Glutamatergic neuron (in vitro differentiated cells): ENCODE data around the gene MSI2. TPM values are rescaled to one million over a fixed set of nuclear protein-coding genes. Genes with fewer than 3 reads are reported as not detected.

Experiments used
- DNase-seq: peaks from one replicate; pipeline ENCODE4 v3.0.0; 2022
- H3K27ac Mint-ChIP-seq: one replicate; pipeline ENCODE4 v1.8.0; 2020; ENCODE audit warnings: mild to moderate bottlenecking, mixed read lengths, inconsistent platforms; ENCODE audit not compliant: unreplicated experiment
- H3K27me3 Mint-ChIP-seq: one replicate; pipeline ENCODE4 v1.8.0; 2020; ENCODE audit warnings: mild to moderate bottlenecking, moderate library complexity, mixed read lengths, inconsistent platforms; ENCODE audit not compliant: unreplicated experiment
- H3K36me3 Mint-ChIP-seq: one replicate; pipeline ENCODE4 v1.8.0; 2020; ENCODE audit warnings: mild to moderate bottlenecking, mixed read lengths, inconsistent platforms; ENCODE audit not compliant: unreplicated experiment
- H3K4me1 Mint-ChIP-seq: one replicate; pipeline ENCODE4 v1.8.0; 2020; ENCODE audit warnings: mild to moderate bottlenecking, low read depth, mixed read lengths, inconsistent platforms; ENCODE audit not compliant: unreplicated experiment
- H3K4me3 Mint-ChIP-seq: one replicate; pipeline ENCODE4 v1.8.0; 2020; ENCODE audit warnings: mild to moderate bottlenecking, mixed read lengths, inconsistent platforms; ENCODE audit not compliant: unreplicated experiment
- H3K9me3 Mint-ChIP-seq: one replicate; pipeline ENCODE4 v1.8.0; 2020; ENCODE audit warnings: mild to moderate bottlenecking, moderate library complexity, mixed read lengths, inconsistent platforms; ENCODE audit not compliant: unreplicated experiment
- total RNA-seq: library from RNA; stranded (reverse); fragmentation: NEBNext Ultra II Directional; extraction: Animal tissue kit (Norgen Biotek cat#: 25700); gene quantifications from one replicate; pipeline ENCODE4 v1.2.1, GENCODE V29; 2021; ENCODE audit not compliant: unreplicated experiment
- TF ChIP-seq, protein P1 (sequence below): fragments of 200-600 bp; sonication (generic); IDR thresholded peaks from one replicate; pipeline ENCODE4 v1.5.0; 2021; ENCODE audit not compliant: partially characterized antibody, unreplicated experiment

Gene MSI2
- total RNA-seq, 1 donor from 2014 or later, result 141 TPM

DNA sequence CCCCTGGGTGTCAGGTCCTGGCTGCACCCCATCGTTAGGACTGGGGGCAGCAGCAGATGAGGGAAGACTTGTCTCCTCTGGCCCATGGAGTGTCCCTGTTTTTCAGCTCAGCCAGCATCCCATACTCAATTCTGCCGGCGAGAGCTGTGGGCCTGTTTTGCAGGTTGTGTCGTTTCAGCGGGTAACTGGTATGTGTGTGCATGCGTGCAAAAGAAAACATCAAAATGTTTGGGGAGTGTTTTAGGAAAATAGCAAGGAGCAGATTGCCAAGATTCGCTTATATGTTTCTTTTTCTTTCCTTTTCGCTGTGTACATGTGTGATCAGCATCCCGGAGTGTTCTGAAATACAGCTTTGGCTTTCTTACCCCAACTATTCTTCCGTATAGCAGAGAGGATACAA, 34.7 kb downstream of the MSI2 start:
- Mint-ChIP-seq H3K27ac (no peak overlapping the region), H3K4me3 (no peak overlapping the region), H3K36me3 (no peaks in the 10 kb centered on the region), H3K4me1 (peaks cover 61% of the 10 kb centered on the region), H3K27me3 (peaks cover 7% of the 10 kb centered on the region), H3K9me3 (peaks cover 8% of the 10 kb centered on the region)
- TF ChIP-seq, protein P1, sequence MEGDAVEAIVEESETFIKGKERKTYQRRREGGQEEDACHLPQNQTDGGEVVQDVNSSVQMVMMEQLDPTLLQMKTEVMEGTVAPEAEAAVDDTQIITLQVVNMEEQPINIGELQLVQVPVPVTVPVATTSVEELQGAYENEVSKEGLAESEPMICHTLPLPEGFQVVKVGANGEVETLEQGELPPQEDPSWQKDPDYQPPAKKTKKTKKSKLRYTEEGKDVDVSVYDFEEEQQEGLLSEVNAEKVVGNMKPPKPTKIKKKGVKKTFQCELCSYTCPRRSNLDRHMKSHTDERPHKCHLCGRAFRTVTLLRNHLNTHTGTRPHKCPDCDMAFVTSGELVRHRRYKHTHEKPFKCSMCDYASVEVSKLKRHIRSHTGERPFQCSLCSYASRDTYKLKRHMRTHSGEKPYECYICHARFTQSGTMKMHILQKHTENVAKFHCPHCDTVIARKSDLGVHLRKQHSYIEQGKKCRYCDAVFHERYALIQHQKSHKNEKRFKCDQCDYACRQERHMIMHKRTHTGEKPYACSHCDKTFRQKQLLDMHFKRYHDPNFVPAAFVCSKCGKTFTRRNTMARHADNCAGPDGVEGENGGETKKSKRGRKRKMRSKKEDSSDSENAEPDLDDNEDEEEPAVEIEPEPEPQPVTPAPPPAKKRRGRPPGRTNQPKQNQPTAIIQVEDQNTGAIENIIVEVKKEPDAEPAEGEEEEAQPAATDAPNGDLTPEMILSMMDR, result no peak
- no peak for DNase-seq

DNA sequence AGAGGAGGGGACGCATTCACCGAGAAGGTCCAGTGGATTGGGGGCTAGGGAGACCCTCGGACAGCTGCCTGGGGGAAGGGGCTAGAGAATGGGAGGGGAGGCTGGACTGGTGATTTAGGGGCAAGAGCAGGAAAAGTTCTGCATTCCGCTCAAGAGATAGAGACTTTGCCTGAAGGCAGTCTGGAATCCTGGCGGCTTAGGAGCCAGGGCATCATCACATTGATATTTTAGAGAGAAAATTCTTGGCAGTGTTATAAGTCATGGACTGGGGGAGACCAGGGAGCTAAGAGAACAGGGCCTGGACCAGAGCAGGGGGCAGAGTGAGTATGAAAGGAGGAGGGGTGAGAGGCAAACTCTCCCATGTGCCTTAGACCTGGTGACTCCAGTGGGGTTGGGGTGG, 35.8 kb downstream of the MSI2 start:
- peaks cover 56% of the 10 kb centered on the region for H3K4me1 Mint-ChIP-seq
- H3K27me3 Mint-ChIP-seq, result peaks cover 7% of the 10 kb centered on the region
- H3K27ac Mint-ChIP-seq, result no peak overlapping the region
- no peaks in the 10 kb centered on the region for H3K36me3 Mint-ChIP-seq
- TF ChIP-seq, protein P1, result no peak
- no peak overlapping the region for H3K4me3 Mint-ChIP-seq
- DNase-seq, result no peak
- peaks cover 6% of the 10 kb centered on the region for H3K9me3 Mint-ChIP-seq

DNA sequence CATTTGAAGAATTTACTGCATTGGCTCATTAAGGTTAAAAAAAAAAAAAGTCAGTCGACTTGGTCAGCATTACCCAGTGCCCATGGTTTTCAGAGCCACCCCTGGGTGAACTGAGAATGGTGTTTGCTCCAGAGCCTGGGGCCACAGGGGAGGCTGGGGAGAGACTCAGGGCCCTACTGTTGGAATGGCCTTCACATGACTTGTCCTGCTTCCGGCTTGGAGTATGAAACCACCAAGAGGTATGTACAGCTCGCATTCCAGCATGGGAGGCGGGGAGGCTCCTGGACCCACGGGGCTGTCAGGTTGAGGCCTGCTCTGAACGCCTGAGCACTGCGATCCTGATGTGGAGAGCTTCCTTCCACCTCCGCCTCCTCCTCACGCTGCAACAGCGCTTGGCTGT, 36.8 kb downstream of the MSI2 start:
- peaks cover 7% of the 10 kb centered on the region for H3K27me3 Mint-ChIP-seq
- peaks cover 8% of the 10 kb centered on the region for H3K36me3 Mint-ChIP-seq
- H3K4me3 Mint-ChIP-seq, result no peak overlapping the region
- DNase-seq, result no peak
- TF ChIP-seq, protein P1, result no peak
- H3K9me3 Mint-ChIP-seq, result peaks cover 6% of the 10 kb centered on the region
- H3K4me1 Mint-ChIP-seq, result peaks cover 46% of the 10 kb centered on the region
- H3K27ac Mint-ChIP-seq, result no peak overlapping the region

DNA sequence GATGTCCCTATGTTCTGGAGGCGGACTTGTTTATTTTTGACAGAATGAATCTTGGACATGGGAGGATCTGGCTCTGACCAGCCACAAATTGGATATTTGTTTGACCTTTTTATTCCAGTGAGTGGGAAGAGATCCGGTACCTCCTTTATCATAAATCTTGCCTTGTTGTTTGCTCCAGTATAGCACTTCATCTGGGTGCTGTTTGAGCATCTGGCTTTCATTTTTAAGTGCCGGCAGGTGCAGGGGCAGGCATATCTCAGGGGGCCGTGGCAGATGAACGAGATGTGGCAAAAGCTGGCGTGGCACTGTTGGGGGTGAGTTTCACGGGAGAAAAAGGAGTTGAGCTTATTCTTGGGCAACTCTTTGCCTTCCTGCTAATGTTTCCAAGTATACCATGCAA, 37.8 kb downstream of the MSI2 start:
- Mint-ChIP-seq H3K9me3 (peaks cover 8% of the 10 kb centered on the region), H3K36me3 (peaks cover 17% of the 10 kb centered on the region), H3K4me1 (peaks cover 39% of the 10 kb centered on the region), H3K27me3 (peaks cover 7% of the 10 kb centered on the region), H3K27ac (peak overlapping the region; percentile 93), H3K4me3 (peak overlapping the region; percentile 39)
- DNase-seq, result no peak
- TF ChIP-seq, protein P1, result no peak

DNA sequence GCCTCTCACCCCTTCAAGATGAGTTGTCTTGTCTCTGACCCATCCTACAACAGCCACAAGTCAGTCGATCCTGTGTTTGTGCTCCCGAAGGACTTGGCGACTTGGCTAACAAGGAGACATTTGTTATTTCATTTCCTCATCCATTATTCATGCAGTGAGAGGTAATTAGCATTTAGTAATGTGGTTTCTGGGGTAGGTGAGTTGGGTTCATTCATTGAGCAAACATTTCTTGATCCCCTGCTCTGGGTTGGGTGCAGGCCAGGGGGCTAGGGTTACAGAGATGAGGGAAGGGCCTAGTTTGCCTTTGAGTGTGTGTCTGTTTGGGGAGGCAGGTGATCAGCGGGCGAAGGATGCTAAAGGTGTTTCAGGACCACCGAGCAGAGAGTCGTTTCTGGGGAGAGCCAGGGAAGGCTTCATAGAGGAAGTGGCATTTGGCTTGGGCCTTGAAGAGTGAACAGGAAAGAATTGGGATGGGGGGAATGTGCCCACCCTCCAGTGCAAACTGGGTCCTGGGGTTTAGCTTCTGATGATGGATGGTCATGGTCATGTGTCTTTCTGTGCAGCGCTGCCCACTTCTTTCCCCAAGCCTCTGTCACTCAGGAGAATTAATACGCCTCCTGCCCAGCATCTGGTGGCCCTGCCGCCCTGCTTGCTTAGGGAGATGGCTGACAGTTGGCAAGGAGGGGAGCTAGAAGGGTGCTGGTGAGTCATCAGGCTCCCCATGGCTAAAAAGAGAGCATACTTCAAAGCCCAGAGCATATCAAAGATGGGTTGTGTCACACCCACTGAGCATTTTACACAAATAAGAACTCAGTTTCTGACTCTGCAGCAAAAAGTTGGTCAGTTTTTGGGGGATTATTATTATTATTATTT, 38.5 kb downstream of the MSI2 start:
- peak; percentile 42 for DNase-seq
- H3K9me3 Mint-ChIP-seq, result peaks cover 9% of the 10 kb centered on the region
- H3K4me3 Mint-ChIP-seq, result peak overlapping the region; percentile 79
- H3K4me1 Mint-ChIP-seq, result peaks cover 34% of the 10 kb centered on the region
- H3K27ac Mint-ChIP-seq, result peak overlapping the region; percentile 93
- TF ChIP-seq, protein P1, result no peak
- peaks cover 21% of the 10 kb centered on the region for H3K36me3 Mint-ChIP-seq
- H3K27me3 Mint-ChIP-seq, result peaks cover 4% of the 10 kb centered on the region
